ENCODE results near the gene ZNF586. TPM values are rescaled to one million over a fixed set of nuclear protein-coding genes. Genes with fewer than 3 reads are reported as not detected.
"Not testable (repeated sequence)": the region's sequence is repeated elsewhere in the genome, so short reads cannot be mapped to it uniquely, and the experiment has no call there.

ZNF586 gene
- total and polyA plus RNA-seq, 4 donors = 12.4 to 35.4 (median 27.2) TPM

GRCh38 chr19:57818378-57818777 is 48.9 kb downstream of the ZNF586 start:
- 79% methylated on average over 5 of the region's 7 CpGs for WGBS (ENCODE audit: insufficient coverage)
- Histone ChIP-seq H3K27me3 (ENCODE audit: control insufficient read depth, insufficient read depth, low read length) (no peaks in the 10 kb centered on the region), H3K4me1 (ENCODE audit: control insufficient read depth, insufficient read depth, low read length) (peaks cover 27% of the 10 kb centered on the region), H3K9me3 (ENCODE audit: control insufficient read depth, insufficient read depth, low read length) (no peaks in the 10 kb centered on the region), H3K36me3 (ENCODE audit: control insufficient read depth, insufficient read depth, low read length) (peaks cover 5% of the 10 kb centered on the region), H3K27ac (ENCODE audit: low read depth, low read length) (no peak overlapping the region), H3K4me3 (ENCODE audit: low read depth, low read length) (no peak overlapping the region)
- no peak for DNase-seq (ENCODE audit: low read depth in 4 of 6, low spot score in 6 of 6)

GRCh38 chr19:57819475-57820148 is 50.1 kb downstream of the ZNF586 start:
- Histone ChIP-seq H3K9me3 (ENCODE audit: control insufficient read depth, insufficient read depth, low read length) (no peaks in the 10 kb centered on the region), H3K4me3 (ENCODE audit: low read depth, low read length) (peak overlapping the region; percentile 58), H3K36me3 (ENCODE audit: control insufficient read depth, insufficient read depth, low read length) (peaks cover 5% of the 10 kb centered on the region), H3K4me1 (ENCODE audit: control insufficient read depth, insufficient read depth, low read length) (peaks cover 17% of the 10 kb centered on the region), H3K27me3 (ENCODE audit: control insufficient read depth, insufficient read depth, low read length) (no peaks in the 10 kb centered on the region), H3K27ac (ENCODE audit: low read depth, low read length) (peak overlapping the region; percentile 79)
- DNase-seq (ENCODE audit: low read depth in 4 of 6, low spot score in 6 of 6) = peak; percentile 79 to 97 (median 86)
- WGBS (ENCODE audit: insufficient coverage) = 0% methylated on average over 44 of the region's 44 CpGs

- no peak for DNase-seq (ENCODE audit: low read depth in 4 of 6, low spot score in 6 of 6)
- WGBS (ENCODE audit: insufficient coverage) = 92% methylated on average over 6 of the region's 6 CpGs
- Histone ChIP-seq H3K4me3 (ENCODE audit: low read depth, low read length) (peak overlapping the region; percentile 58), H3K9me3 (ENCODE audit: control insufficient read depth, insufficient read depth, low read length) (no peaks in the 10 kb centered on the region), H3K27ac (ENCODE audit: low read depth, low read length) (no peak overlapping the region), H3K36me3 (ENCODE audit: control insufficient read depth, insufficient read depth, low read length) (peaks cover 5% of the 10 kb centered on the region), H3K4me1 (ENCODE audit: control insufficient read depth, insufficient read depth, low read length) (peaks cover 12% of the 10 kb centered on the region), H3K27me3 (ENCODE audit: control insufficient read depth, insufficient read depth, low read length) (no peaks in the 10 kb centered on the region)
Measured at GRCh38 chr19:57820599-57820998, 51.1 kb downstream of the ZNF586 start.

- H3K4me1 ChIP-seq (ENCODE audit: control insufficient read depth, insufficient read depth, low read length) = peaks cover 12% of the 10 kb centered on the region
- H3K27ac ChIP-seq (ENCODE audit: low read depth, low read length); H3K27me3 ChIP-seq (ENCODE audit: control insufficient read depth, insufficient read depth, low read length); H3K36me3 ChIP-seq (ENCODE audit: control insufficient read depth, insufficient read depth, low read length); H3K4me3 ChIP-seq (ENCODE audit: low read depth, low read length); DNase-seq (ENCODE audit: low read depth in 4 of 6, low spot score in 6 of 6); H3K9me3 ChIP-seq (ENCODE audit: control insufficient read depth, insufficient read depth, low read length): not testable (repeated sequence)
- 100% methylated on average over 1 of the region's 3 CpGs for WGBS (ENCODE audit: insufficient coverage)
Measured at GRCh38 chr19:57821095-57821494, 51.6 kb downstream of the ZNF586 start.

GRCh38 chr19:57821501-57821900 is 52.0 kb downstream of the ZNF586 start:
- H3K27ac ChIP-seq (ENCODE audit: low read depth, low read length); H3K4me3 ChIP-seq (ENCODE audit: low read depth, low read length); H3K36me3 ChIP-seq (ENCODE audit: control insufficient read depth, insufficient read depth, low read length); H3K27me3 ChIP-seq (ENCODE audit: control insufficient read depth, insufficient read depth, low read length); DNase-seq (ENCODE audit: low read depth in 4 of 6, low spot score in 6 of 6); H3K9me3 ChIP-seq (ENCODE audit: control insufficient read depth, insufficient read depth, low read length): not testable (repeated sequence)
- WGBS (ENCODE audit: insufficient coverage) = 100% methylated on average over 2 of the region's 3 CpGs
- peaks cover 12% of the 10 kb centered on the region for H3K4me1 ChIP-seq (ENCODE audit: control insufficient read depth, insufficient read depth, low read length)

GRCh38 chr19:57823155-57823554 is 53.7 kb downstream of the ZNF586 start:
- not testable (repeated sequence) for DNase-seq (ENCODE audit: low read depth in 4 of 6, low spot score in 6 of 6); H3K9me3 ChIP-seq (ENCODE audit: control insufficient read depth, insufficient read depth, low read length); H3K36me3 ChIP-seq (ENCODE audit: control insufficient read depth, insufficient read depth, low read length); H3K27me3 ChIP-seq (ENCODE audit: control insufficient read depth, insufficient read depth, low read length); H3K4me3 ChIP-seq (ENCODE audit: low read depth, low read length); H3K27ac ChIP-seq (ENCODE audit: low read depth, low read length)
- peaks cover 12% of the 10 kb centered on the region for H3K4me1 ChIP-seq (ENCODE audit: control insufficient read depth, insufficient read depth, low read length)
- 88% methylated on average over 2 of the region's 2 CpGs for WGBS (ENCODE audit: insufficient coverage)

- WGBS (ENCODE audit: insufficient coverage) = 89% methylated on average over 4 of the region's 4 CpGs
- peaks cover 12% of the 10 kb centered on the region for H3K4me1 ChIP-seq (ENCODE audit: control insufficient read depth, insufficient read depth, low read length)
- not testable (repeated sequence) for H3K27me3 ChIP-seq (ENCODE audit: control insufficient read depth, insufficient read depth, low read length)
Measured at GRCh38 chr19:57823608-57824007, 54.1 kb downstream of the ZNF586 start.

GRCh38 chr19:57825511-57825910 is 56.0 kb downstream of the ZNF586 start:
- DNase-seq (ENCODE audit: low read depth in 4 of 6, low spot score in 6 of 6) = no peak
- Histone ChIP-seq H3K4me1 (ENCODE audit: control insufficient read depth, insufficient read depth, low read length) (peaks cover 10% of the 10 kb centered on the region), H3K27ac (ENCODE audit: low read depth, low read length) (no peak overlapping the region), H3K36me3 (ENCODE audit: control insufficient read depth, insufficient read depth, low read length) (peaks cover 9% of the 10 kb centered on the region), H3K9me3 (ENCODE audit: control insufficient read depth, insufficient read depth, low read length) (no peaks in the 10 kb centered on the region), H3K27me3 (ENCODE audit: control insufficient read depth, insufficient read depth, low read length) (no peaks in the 10 kb centered on the region), H3K4me3 (ENCODE audit: low read depth, low read length) (no peak overlapping the region)
- 100% methylated on average over 2 of the region's 6 CpGs for WGBS (ENCODE audit: insufficient coverage)

More at GRCh38 chr19:57823608-57824007, 54.1 kb downstream of the ZNF586 start:
- not testable (repeated sequence) for H3K36me3 ChIP-seq (ENCODE audit: control insufficient read depth, insufficient read depth, low read length); H3K27ac ChIP-seq (ENCODE audit: low read depth, low read length); H3K4me3 ChIP-seq (ENCODE audit: low read depth, low read length); H3K9me3 ChIP-seq (ENCODE audit: control insufficient read depth, insufficient read depth, low read length); DNase-seq (ENCODE audit: low read depth in 4 of 6, low spot score in 6 of 6)

- no peak overlapping the region for H3K27ac ChIP-seq (ENCODE audit: low read depth, low read length)
- H3K27me3 ChIP-seq (ENCODE audit: control insufficient read depth, insufficient read depth, low read length) = no peaks in the 10 kb centered on the region
- H3K36me3 ChIP-seq (ENCODE audit: control insufficient read depth, insufficient read depth, low read length) = peaks cover 9% of the 10 kb centered on the region
- H3K4me3 ChIP-seq (ENCODE audit: low read depth, low read length) = no peak overlapping the region
- peaks cover 15% of the 10 kb centered on the region for H3K4me1 ChIP-seq (ENCODE audit: control insufficient read depth, insufficient read depth, low read length)
- no peak for DNase-seq (ENCODE audit: low read depth in 4 of 6, low spot score in 6 of 6)
- H3K9me3 ChIP-seq (ENCODE audit: control insufficient read depth, insufficient read depth, low read length) = no peaks in the 10 kb centered on the region
- WGBS (ENCODE audit: insufficient coverage) = 71% methylated on average over 1 of the region's 5 CpGs
Measured at GRCh38 chr19:57829316-57829715, 59.8 kb downstream of the ZNF586 start.

- H3K27ac ChIP-seq (ENCODE audit: low read depth, low read length) = peak within 1 kb of the TSS; percentile 67
- peak in 5 of 6 donors; percentile 58 to 97 (median 65) for DNase-seq (ENCODE audit: low read depth in 4 of 6, low spot score in 6 of 6)
- H3K4me1 ChIP-seq (ENCODE audit: control insufficient read depth, insufficient read depth, low read length) = peaks cover 15% of the 10 kb centered on the region
- H3K4me3 ChIP-seq (ENCODE audit: low read depth, low read length) = peak within 1 kb of the TSS; percentile 60
- 3% methylated on average over 16 of the region's 22 CpGs for WGBS (ENCODE audit: insufficient coverage)
- H3K36me3 ChIP-seq (ENCODE audit: control insufficient read depth, insufficient read depth, low read length) = peaks cover 9% of the 10 kb centered on the region
- no peaks in the 10 kb centered on the region for H3K9me3 ChIP-seq (ENCODE audit: control insufficient read depth, insufficient read depth, low read length)
- no peaks in the 10 kb centered on the region for H3K27me3 ChIP-seq (ENCODE audit: control insufficient read depth, insufficient read depth, low read length)
Measured at GRCh38 chr19:57830071-57830602, 60.7 kb downstream of the ZNF586 start, which contains the start of gene ZNF587B. TSS of gene ZNF587B (plus strand) at chr19:57830299. CDS start at chr19:57830529, 230 bp downstream.
